ENCODE data around the gene PALLD. TPM values are rescaled to one million over a fixed set of nuclear protein-coding genes. Genes with fewer than 3 reads are reported as not detected.

The PALLD gene
- total RNA-seq, 2 experiments from 2014 or later = 0.49 to 0.78 TPM

DNA sequence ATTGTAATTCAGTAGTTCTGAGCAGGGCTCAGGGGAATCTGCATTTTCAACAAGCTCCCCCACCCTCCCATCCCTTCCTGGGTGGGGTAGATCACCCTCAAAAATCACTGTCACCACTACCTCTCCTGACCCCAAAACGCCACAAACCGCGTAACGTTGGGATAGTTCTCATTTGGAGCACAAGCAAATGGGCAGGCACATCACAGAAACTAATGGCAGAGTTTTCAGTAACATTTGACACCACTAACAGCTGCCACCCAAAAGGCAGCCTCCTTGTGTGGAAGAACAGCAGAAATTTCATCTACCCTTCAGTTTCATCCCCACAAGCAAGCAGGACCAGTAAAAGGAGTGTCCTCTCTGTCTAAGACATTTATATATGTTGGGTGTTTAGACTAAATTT, 132.7 kb downstream of the PALLD start:
- no peak overlapping the region for H3K27ac Mint-ChIP-seq
- DNase-seq = no peak
- H3K9me3 Mint-ChIP-seq = no peaks in the 10 kb centered on the region
- TF ChIP-seq, protein P1, sequence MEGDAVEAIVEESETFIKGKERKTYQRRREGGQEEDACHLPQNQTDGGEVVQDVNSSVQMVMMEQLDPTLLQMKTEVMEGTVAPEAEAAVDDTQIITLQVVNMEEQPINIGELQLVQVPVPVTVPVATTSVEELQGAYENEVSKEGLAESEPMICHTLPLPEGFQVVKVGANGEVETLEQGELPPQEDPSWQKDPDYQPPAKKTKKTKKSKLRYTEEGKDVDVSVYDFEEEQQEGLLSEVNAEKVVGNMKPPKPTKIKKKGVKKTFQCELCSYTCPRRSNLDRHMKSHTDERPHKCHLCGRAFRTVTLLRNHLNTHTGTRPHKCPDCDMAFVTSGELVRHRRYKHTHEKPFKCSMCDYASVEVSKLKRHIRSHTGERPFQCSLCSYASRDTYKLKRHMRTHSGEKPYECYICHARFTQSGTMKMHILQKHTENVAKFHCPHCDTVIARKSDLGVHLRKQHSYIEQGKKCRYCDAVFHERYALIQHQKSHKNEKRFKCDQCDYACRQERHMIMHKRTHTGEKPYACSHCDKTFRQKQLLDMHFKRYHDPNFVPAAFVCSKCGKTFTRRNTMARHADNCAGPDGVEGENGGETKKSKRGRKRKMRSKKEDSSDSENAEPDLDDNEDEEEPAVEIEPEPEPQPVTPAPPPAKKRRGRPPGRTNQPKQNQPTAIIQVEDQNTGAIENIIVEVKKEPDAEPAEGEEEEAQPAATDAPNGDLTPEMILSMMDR (IDR thresholded peaks at IDR 0.05) = no peak
- H3K9me3 ChIP-seq (ENCODE audit: control insufficient read depth in 1 of 2, insufficient read depth in 1 of 2, low read length in 2 of 2) = no peaks in the 10 kb centered on the region
- no peaks in the 10 kb centered on the region for H3K36me3 Mint-ChIP-seq (ENCODE audit: low read depth)
- no peak for ATAC-seq (ENCODE audit: poor library complexity)
- H3K4me1 Mint-ChIP-seq (ENCODE audit: low read depth) = peaks cover 9% of the 10 kb centered on the region
- H3K4me1 ChIP-seq (ENCODE audit: insufficient read depth, low read length) = peaks cover 5% of the 10 kb centered on the region
- H3K4me3 ChIP-seq (ENCODE audit: low read length) = no peak overlapping the region
- no peaks in the 10 kb centered on the region for H3K36me3 ChIP-seq (ENCODE audit: insufficient read depth, low read length)
- ChIA-PET POLR2A (no interaction called here), CTCF (no interaction called here)
- H3K27me3 Mint-ChIP-seq = peaks cover 60% of the 10 kb centered on the region
- H3K27ac ChIP-seq (ENCODE audit: low read depth in 1 of 2, low read length in 2 of 2) = no peak overlapping the region
- peaks cover 20 to 42% of the 10 kb centered on the region in 2 experiments for H3K27me3 ChIP-seq (ENCODE audit: control insufficient read depth in 1 of 2, insufficient read depth in 2 of 2, low read length in 2 of 2)
- no peak overlapping the region for H3K4me3 Mint-ChIP-seq
- intact Hi-C loops (cut with DNase I, micrococcal nuclease) = no loop called here

- no peak overlapping the region for H3K4me3 Mint-ChIP-seq
- DNase-seq = no peak
- peaks cover 5% of the 10 kb centered on the region for H3K4me1 ChIP-seq (ENCODE audit: insufficient read depth, low read length)
- no peaks in the 10 kb centered on the region for H3K36me3 Mint-ChIP-seq (ENCODE audit: low read depth)
- CTCF ChIA-PET = no interaction called here
- POLR2A ChIA-PET = no interaction called here
- intact Hi-C loops (cut with DNase I, micrococcal nuclease) = no loop called here
- H3K27ac ChIP-seq (ENCODE audit: low read depth in 1 of 2, low read length in 2 of 2) = no peak overlapping the region
- TF ChIP-seq, protein P1 (IDR thresholded peaks at IDR 0.05) = no peak
- H3K4me1 Mint-ChIP-seq (ENCODE audit: low read depth) = peaks cover 9% of the 10 kb centered on the region
- ATAC-seq (ENCODE audit: poor library complexity) = no peak
- no peak overlapping the region for H3K4me3 ChIP-seq (ENCODE audit: low read length)
- peaks cover 70% of the 10 kb centered on the region for H3K27me3 Mint-ChIP-seq
- H3K9me3 Mint-ChIP-seq = no peaks in the 10 kb centered on the region
- no peaks in the 10 kb centered on the region for H3K36me3 ChIP-seq (ENCODE audit: insufficient read depth, low read length)
- no peak overlapping the region for H3K27ac Mint-ChIP-seq
- H3K9me3 ChIP-seq (ENCODE audit: control insufficient read depth in 1 of 2, insufficient read depth in 1 of 2, low read length in 2 of 2) = no peaks in the 10 kb centered on the region
- peaks cover 26 to 46% of the 10 kb centered on the region in 2 experiments for H3K27me3 ChIP-seq (ENCODE audit: control insufficient read depth in 1 of 2, insufficient read depth in 2 of 2, low read length in 2 of 2)
Observed at GRCh38 chr4:168630445-168631187, 133.8 kb downstream of the PALLD start.

DNA sequence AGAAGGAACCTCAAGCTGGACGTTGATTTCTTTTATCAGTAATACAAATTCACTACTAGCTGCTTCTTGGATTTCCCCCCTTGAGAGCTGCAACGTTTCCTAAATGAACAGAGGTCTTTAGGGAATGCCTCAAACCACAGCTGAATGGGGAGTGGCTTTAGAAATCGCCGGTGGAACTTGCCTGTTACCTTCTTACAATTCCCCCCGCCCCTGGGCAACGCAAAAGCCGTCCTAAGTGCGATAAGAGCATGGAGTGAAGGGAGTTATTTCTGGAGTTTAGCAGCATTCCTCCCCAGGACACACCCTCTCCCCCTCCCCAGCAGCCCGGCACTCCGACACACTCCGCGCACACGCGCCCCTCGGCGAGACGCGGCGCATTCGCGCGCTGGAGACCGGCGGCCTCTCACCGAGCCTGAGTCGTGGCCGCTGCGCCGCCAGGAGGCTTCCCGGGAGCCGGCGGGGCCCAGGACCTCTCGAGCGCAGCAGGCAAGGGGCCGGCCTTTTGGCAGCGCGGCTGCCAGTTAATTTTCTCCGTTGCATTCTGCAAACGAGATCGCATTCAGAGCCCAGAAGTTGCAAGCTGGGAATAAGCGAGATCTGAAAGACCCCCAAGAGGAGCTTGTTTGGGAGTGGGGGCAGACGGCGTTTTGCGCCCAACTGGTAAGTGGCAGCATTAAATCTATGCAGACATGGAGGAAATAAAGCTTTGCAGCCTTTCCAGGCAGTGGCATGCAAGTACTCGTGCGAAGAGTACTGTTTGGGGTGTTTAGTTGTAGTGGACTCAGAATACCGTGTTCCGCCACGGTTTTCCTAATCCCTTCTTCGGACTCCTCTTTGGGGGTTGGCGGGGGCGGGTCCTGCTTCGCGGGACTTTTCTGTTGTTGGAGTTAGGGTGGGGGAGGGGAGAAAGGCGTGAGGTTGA, 134.7 kb downstream of the PALLD start:
- DNase-seq (no peak), ATAC-seq (ENCODE audit: poor library complexity) (no peak)
- Mint-ChIP-seq H3K4me3 (no peak overlapping the region), H3K27ac (no peak overlapping the region), H3K36me3 (ENCODE audit: low read depth) (no peaks in the 10 kb centered on the region), H3K4me1 (ENCODE audit: low read depth) (peaks cover 9% of the 10 kb centered on the region), H3K9me3 (no peaks in the 10 kb centered on the region), H3K27me3 (peaks cover 72% of the 10 kb centered on the region)
- intact Hi-C loops (cut with DNase I, micrococcal nuclease) = no loop called here
- no peak overlapping the region for H3K4me3 ChIP-seq (ENCODE audit: low read length)
- no peaks in the 10 kb centered on the region for H3K36me3 ChIP-seq (ENCODE audit: insufficient read depth, low read length)
- H3K27me3 ChIP-seq (ENCODE audit: control insufficient read depth in 1 of 2, insufficient read depth in 2 of 2, low read length in 2 of 2) = peaks cover 28 to 46% of the 10 kb centered on the region in 2 experiments
- CTCF ChIA-PET = no interaction called here
- TF ChIP-seq, protein P1 (IDR thresholded peaks at IDR 0.05) = no peak
- no peak overlapping the region for H3K27ac ChIP-seq (ENCODE audit: low read depth in 1 of 2, low read length in 2 of 2)
- H3K4me1 ChIP-seq (ENCODE audit: insufficient read depth, low read length) = peaks cover 5% of the 10 kb centered on the region
- no peaks in the 10 kb centered on the region for H3K9me3 ChIP-seq (ENCODE audit: control insufficient read depth in 1 of 2, insufficient read depth in 1 of 2, low read length in 2 of 2)
- POLR2A ChIA-PET = no interaction called here
